Transverse colon (tissue), 4 donors: ENCODE results near the gene PCSK9. TPM values are rescaled to one million over a fixed set of nuclear protein-coding genes. Genes with fewer than 3 reads are reported as not detected.

ENCODE experiments used
- DNase-seq: peaks from one replicate; pipeline ENCODE4 v3.0.0-alpha.2; 2019
- H3K27ac ChIP-seq, 4 donors: fragments of 200-600 bp; sonication (generic); 2 replicates each; pipeline ENCODE4 v1.5.1; 2016 to 2018; ENCODE audit warnings: inconsistent platforms in 4 of 4
- H3K27me3 ChIP-seq: fragments of 200-600 bp; sonication (generic); 2 replicates; pipeline ENCODE4 v1.5.1; 2017; ENCODE audit warnings: inconsistent platforms
- H3K36me3 ChIP-seq, 4 donors: fragments of 200-600 bp; sonication (generic); 2 replicates each; pipeline ENCODE4 v1.5.1; 2017 to 2019; ENCODE audit warnings: inconsistent platforms in 4 of 4
- H3K4me1 ChIP-seq, 4 donors: fragments of 200-600 bp; sonication (generic); 2 replicates each; pipeline ENCODE4 v1.5.1; 2017 to 2020; ENCODE audit warnings: inconsistent platforms in 4 of 4
- H3K4me3 ChIP-seq, 4 donors: fragments of 200-600 bp; sonication (generic); 1 replicate in 1 of 4; 2 replicates in 3 of 4; pipeline versions ENCODE4 v1.5.1 to v1.6.1; 2017 to 2019; ENCODE audit warnings: inconsistent platforms in 4 of 4
- H3K9me3 ChIP-seq, 2 donors: fragments of 200-600 bp; sonication (generic); 2 replicates each; pipeline ENCODE4 v1.5.1; 2017 to 2019; ENCODE audit warnings: inconsistent platforms in 2 of 2
- CTCF ChIP-seq, 5 experiments: fragments of 200-600 bp in 3 of 5; fragments of 450-650 bp in 2 of 5; sonication (generic) in 3 of 5; IDR thresholded peaks; 1 replicate in 2 of 5; 2 replicates in 3 of 5; pipeline ENCODE4 v1.5.1; 2016 to 2017; ENCODE audit warnings: antibody characterized with exemption in 5 of 5, inconsistent platforms in 3 of 5, mild to moderate bottlenecking in 2 of 5, moderate library complexity in 1 of 5
- EP300 ChIP-seq: sonication (generic); formaldehyde crosslinking; IDR thresholded peaks from one replicate; pipeline ENCODE4 v1.6.1; 2017; ENCODE audit warnings: antibody characterized with exemption, low read depth
- POLR2A ChIP-seq: fragments of 450-650 bp; IDR thresholded peaks from one replicate; pipeline ENCODE4 v1.6.1; 2016; ENCODE audit warnings: antibody characterized with exemption, mild to moderate bottlenecking, moderate library complexity
- POLR2AphosphoS5 ChIP-seq, 3 donors: sonication (generic); formaldehyde crosslinking; IDR thresholded peaks; one replicate each; pipeline ENCODE4 v1.6.1; 2016; ENCODE audit warnings: antibody characterized with exemption in 3 of 3
- WGBS, 2 donors: methylation state at CpG; one replicate each; pipeline ENCODE4 v1.1.5; 2018; ENCODE audit warnings: low coverage in 1 of 2; 5-methylcytosine and 5-hydroxymethylcytosine counted together
- in situ Hi-C, 4 donors: fragments of 200-750 bp; cut with MboI; loops; one replicate each; pipeline versions ENCODE4 v1.15.0 to v1.15.1; 2017; ENCODE audit warnings: low sequenced_read_pairs in 3 of 4, low pct_ligation_motif_present in 1 of 4, low pct_unique_long_range_greater_than_20kb in 1 of 4
- intact Hi-C: fragments of 100-400 bp; cut with DNase I; formaldehyde crosslinking; loops from one replicate; pipeline ENCODE4 v1.15.1; 2023; ENCODE audit warnings: low total_unique reads
- total RNA-seq, 4 donors: library from RNA; depleted of rRNA; stranded (reverse); fragments of >200 nt; gene quantifications; one replicate each; pipeline ENCODE4 v1.1.0, GENCODE V29; 2016

Gene PCSK9
- total RNA-seq, 4 donors from 2014 or later, result 1.9 to 18.9 (median 2.6) TPM; not detected in 1

DNA sequence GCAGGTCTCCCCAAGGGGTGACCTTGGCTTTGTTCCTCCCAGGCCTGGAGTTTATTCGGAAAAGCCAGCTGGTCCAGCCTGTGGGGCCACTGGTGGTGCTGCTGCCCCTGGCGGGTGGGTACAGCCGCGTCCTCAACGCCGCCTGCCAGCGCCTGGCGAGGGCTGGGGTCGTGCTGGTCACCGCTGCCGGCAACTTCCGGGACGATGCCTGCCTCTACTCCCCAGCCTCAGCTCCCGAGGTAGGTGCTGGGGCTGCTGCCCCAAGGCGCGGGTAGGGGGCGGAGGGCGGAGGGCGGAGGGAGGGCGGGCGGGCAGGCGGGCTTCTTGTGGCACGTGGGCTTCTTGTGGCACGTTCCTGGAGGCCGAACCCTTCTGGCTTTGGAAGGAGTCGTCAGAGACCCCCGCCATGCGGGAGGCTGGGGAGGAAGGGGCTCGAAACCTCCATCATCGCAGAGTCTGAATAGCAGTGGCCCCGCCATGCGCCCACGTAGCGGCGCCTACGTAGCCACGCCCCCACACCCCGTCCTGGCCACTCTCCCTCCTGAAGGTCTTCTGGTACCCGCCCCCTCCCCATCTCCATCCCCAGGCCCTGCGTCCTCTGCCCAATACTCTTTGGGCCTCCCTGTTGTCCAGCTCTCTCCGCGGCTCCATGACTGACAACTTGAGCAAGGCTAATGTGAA is 16.7 kb downstream of the PCSK9 start:
- no peak for DNase-seq
- WGBS, 2 donors, result 95 to 98% methylated on average over 8 to 36 of the region's 42 CpGs
- TF ChIP-seq CTCF (IDR thresholded peaks at IDR 0.05) (no peak), POLR2AphosphoS5 (IDR thresholded peaks at IDR 0.05) (no peak), POLR2A (no peak), EP300 (no peak)
- Histone ChIP-seq H3K4me3 (no peak overlapping the region), H3K27me3 (no peaks in the 10 kb centered on the region), H3K36me3 (no peaks in the 10 kb centered on the region), H3K27ac (no peak overlapping the region), H3K9me3 (no peaks in the 10 kb centered on the region), H3K4me1 (no peaks in the 10 kb centered on the region)
- intact Hi-C loops (no loop called here), in situ Hi-C loops (no loop called here)

DNA sequence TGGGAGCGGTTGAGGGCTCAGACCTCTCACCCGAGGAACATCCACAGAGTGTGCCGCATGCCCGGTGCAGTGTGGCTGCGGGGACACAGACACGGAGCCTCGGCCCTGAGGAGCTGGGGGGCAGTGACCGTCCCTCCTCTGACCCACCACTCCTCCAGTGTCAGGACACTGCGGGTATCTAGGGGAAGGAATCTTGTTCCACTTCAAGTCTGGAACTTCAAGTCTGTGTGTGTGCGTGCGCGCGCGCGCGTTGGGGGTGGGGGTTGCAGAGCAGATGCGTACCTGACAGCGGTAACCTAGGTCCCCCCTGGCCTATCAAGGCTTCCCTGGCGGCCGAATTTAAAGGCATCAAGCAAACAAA is 17.3 kb downstream of the PCSK9 start:
- Histone ChIP-seq H3K36me3 (no peaks in the 10 kb centered on the region), H3K4me3 (no peak overlapping the region), H3K9me3 (no peaks in the 10 kb centered on the region), H3K4me1 (no peaks in the 10 kb centered on the region), H3K27me3 (no peaks in the 10 kb centered on the region), H3K27ac (no peak overlapping the region)
- intact Hi-C loops (no loop called here), in situ Hi-C loops (no loop called here)
- DNase-seq, result no peak
- 60 to 96% methylated on average over 2 to 20 of the region's 20 CpGs for WGBS, 2 donors
- TF ChIP-seq POLR2A, result no peak

GRCh38 chr1:55057270-55057955 is 18.1 kb downstream of the PCSK9 start:
- 93% methylated on average over 15 of the region's 15 CpGs; no CpG with 5 or more reads in 1 of the 2 donors for WGBS, 2 donors

GRCh38 chr1:55057956-55058298 is 18.6 kb downstream of the PCSK9 start:
- intact Hi-C loops (no loop called here), in situ Hi-C loops (no loop called here)
- Histone ChIP-seq H3K4me3 (no peak overlapping the region), H3K27ac (no peak overlapping the region), H3K36me3 (no peaks in the 10 kb centered on the region), H3K4me1 (no peaks in the 10 kb centered on the region), H3K27me3 (no peaks in the 10 kb centered on the region), H3K9me3 (no peaks in the 10 kb centered on the region)
- 88% methylated on average over 6 of the region's 6 CpGs; no CpG with 5 or more reads in 1 of the 2 donors for whole genome bisulfite sequencing, 2 donors
- DNase-seq, result no peak
- TF ChIP-seq POLR2A (no peak), CTCF (IDR thresholded peaks at IDR 0.05) (no peak), POLR2AphosphoS5 (IDR thresholded peaks at IDR 0.05) (no peak), EP300 (no peak)

More at GRCh38 chr1:55057270-55057955, 18.1 kb downstream of the PCSK9 start:
- Histone ChIP-seq H3K9me3 (no peaks in the 10 kb centered on the region), H3K4me1 (no peaks in the 10 kb centered on the region), H3K36me3 (no peaks in the 10 kb centered on the region), H3K27me3 (no peaks in the 10 kb centered on the region), H3K4me3 (no peak overlapping the region), H3K27ac (no peak overlapping the region)
- intact Hi-C loops, result no loop called here
- TF ChIP-seq POLR2A (no peak), EP300 (no peak), POLR2AphosphoS5 (IDR thresholded peaks at IDR 0.05) (no peak), CTCF (IDR thresholded peaks at IDR 0.05) (no peak)
- in situ Hi-C loops, result no loop called here
- no peak for DNase-seq
